Fibroblast of the aortic adventitia (primary cell): ENCODE data around the gene PLAGL1. TPM values are rescaled to one million over a fixed set of nuclear protein-coding genes. Genes with fewer than 3 reads are reported as not detected.

Source experiments
- DNase-seq: peaks from one replicate; pipeline ENCODE4 v3.0.0-alpha.2; 2010; ENCODE audit warnings: low read depth
- H3K4me3 ChIP-seq: 2 replicates; pipeline ENCODE4 v1.5.1; 2011; ENCODE audit warnings: low read depth, mild to moderate bottlenecking, control low read depth, low read length, moderate library complexity
- total RNA-seq: library from RNA; depleted of rRNA; stranded (reverse); fragments of >200 nt; gene quantifications from 2 replicates; pipeline ENCODE4 v1.2.3, GENCODE V29; 2012; ENCODE audit warnings: low replicate concordance
- TF ChIP-seq, protein P1 (sequence below): IDR thresholded peaks from 2 replicates; pipeline ENCODE4 v1.5.1; 2011; ENCODE audit warnings: mild to moderate bottlenecking, low read length, control low read depth, inconsistent platforms; ENCODE audit not compliant: insufficient read depth

PLAGL1 gene
- total RNA-seq, 1 donor: 35.2 TPM

DNA sequence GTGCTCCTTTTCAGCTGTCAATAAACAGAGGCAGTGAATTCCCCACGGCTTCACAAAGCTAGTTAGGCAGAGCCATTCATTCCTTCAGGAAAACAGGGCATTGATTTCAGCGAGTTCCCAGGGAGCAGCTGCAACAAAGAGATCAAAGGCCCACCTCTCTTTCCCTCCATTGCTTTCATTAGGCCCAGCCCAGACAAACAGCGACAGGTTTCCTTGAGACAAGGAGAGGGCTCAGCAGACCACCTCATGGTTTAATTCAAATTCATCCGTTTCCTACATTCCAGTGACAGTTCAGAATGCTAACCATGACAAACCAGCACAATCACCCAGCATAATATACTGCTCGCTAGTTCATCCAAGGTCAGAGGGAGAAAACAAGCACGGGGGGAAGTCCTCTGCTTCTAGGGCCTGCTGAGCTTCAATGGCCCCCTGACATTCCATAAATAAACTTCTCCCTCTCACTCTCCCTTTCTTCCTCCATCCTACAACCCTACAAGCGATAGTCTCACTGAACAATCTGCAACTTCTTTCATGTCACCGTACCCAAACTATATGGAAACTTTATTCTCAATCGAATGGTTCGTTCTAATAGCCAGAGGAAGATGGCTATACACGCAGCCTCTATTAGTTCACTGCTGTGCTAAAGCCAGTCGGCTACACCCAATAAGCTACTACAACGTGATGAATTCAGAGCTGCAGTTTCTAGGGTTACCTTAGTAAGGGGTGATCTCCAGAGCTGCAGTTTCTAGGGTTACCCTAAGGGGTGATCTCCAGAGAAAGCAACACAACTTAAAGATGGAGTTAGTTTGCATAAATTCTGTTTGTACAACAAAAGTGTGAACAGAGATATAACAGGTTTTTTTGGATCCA, 34.7 kb downstream of the PLAGL1 start:
- DNase-seq: no peak
- no peak overlapping the region for H3K4me3 ChIP-seq

GRCh38 chr6:143971482-143972205, 36.4 kb downstream of the PLAGL1 start:
- TF ChIP-seq, protein P1, sequence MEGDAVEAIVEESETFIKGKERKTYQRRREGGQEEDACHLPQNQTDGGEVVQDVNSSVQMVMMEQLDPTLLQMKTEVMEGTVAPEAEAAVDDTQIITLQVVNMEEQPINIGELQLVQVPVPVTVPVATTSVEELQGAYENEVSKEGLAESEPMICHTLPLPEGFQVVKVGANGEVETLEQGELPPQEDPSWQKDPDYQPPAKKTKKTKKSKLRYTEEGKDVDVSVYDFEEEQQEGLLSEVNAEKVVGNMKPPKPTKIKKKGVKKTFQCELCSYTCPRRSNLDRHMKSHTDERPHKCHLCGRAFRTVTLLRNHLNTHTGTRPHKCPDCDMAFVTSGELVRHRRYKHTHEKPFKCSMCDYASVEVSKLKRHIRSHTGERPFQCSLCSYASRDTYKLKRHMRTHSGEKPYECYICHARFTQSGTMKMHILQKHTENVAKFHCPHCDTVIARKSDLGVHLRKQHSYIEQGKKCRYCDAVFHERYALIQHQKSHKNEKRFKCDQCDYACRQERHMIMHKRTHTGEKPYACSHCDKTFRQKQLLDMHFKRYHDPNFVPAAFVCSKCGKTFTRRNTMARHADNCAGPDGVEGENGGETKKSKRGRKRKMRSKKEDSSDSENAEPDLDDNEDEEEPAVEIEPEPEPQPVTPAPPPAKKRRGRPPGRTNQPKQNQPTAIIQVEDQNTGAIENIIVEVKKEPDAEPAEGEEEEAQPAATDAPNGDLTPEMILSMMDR: no peak
- peak; percentile 25 for DNase-seq
- H3K4me3 ChIP-seq: no peak overlapping the region

More for the DNA sequence above, 34.7 kb downstream of the PLAGL1 start:
- TF ChIP-seq, protein P1: no peak

- H3K4me3 ChIP-seq: no peak overlapping the region
- TF ChIP-seq, protein P1: no peak
- DNase-seq: peak; percentile 63
Observed at GRCh38 chr6:143970456-143971218, 37.4 kb downstream of the PLAGL1 start.

DNA sequence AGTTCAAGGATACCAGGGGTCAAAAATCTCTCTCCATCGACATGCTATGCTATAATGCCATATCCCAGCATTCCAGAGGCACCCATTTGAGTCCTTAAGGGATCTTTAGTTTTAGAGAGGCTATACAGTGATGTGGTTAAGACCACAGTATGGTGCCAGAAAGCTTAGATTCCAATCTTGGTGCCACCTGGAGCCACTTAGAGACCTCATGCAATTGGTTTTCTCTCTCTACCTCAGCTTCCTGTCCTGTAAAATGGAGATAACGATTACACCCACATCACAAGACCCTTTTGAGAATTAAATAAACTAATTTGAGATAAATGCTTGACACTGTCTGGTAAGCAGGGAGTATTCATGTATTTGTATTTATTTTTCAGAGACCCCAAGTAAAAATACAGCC, 39.0 kb downstream of the PLAGL1 start:
- H3K4me3 ChIP-seq: no peak overlapping the region
- TF ChIP-seq, protein P1: no peak
- DNase-seq: no peak

DNA sequence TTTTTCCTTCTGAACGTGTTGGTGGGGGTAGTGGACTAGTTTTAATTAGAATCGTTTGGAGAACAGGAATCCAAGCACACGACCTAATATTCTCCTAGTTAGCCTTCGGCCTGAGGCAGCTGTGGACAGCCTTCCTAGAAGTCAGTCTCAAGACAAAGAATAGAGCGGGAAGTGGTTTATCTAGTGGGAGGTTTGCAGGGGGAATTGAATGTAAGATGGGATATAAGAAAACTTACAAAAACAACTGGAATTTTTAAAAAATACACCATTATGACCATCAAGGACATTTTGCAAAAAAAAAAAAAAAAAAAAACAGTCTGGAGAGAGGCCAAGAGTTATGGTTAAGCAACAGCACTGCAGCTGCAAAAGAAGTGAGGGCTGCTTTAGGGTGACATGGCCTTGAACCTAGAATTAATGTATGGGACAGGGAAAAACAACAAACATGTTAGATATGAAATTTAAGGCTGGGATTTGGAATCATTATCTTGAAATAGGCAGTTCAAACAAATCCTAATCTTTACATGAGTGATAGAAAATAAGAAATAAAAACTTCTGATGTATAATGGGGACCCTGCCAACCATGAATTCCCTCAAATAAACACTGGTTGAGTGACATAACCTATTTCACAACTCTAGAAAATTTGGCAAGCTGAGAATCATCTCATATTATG, 40.2 kb downstream of the PLAGL1 start:
- TF ChIP-seq, protein P1: no peak
- no peak overlapping the region for H3K4me3 ChIP-seq
- peak; percentile 69 for DNase-seq

DNA sequence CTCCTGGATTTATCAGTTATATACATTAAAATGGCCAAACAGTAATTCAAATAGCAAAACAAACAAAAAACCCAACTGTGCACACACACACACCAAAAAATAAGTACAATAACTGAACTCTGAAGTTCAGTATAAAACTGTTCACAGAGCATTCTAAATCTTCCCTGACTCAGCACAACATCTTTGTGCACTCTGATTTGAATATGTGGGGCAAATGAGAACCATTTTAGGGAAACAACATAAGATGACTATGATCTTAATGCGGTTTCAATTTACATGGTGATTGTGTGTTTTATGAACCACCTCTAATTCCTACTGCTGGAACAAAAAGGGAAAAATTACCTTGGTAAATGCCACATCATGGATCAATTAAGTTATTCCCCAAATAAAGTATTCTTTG, 41.7 kb downstream of the PLAGL1 start:
- TF ChIP-seq, protein P1: no peak
- H3K4me3 ChIP-seq: no peak overlapping the region
- no peak for DNase-seq
